Fibroblast of lung (primary cell): ENCODE measurements around the gene GOLGA5.

Source experiments
- CTCF ChIP-seq, 2 donors: IDR thresholded peaks in 1 of 2; conservative IDR thresholded peaks in 1 of 2; 1 replicate in 1 of 2; 2 replicates in 1 of 2; pipeline ENCODE4 v1.5.1; 2011 to 2012; ENCODE audit warnings: low read length in 2 of 2, control low read depth in 1 of 2, inconsistent platforms in 1 of 2, low read depth in 1 of 2, mild to moderate bottlenecking in 1 of 2
- EZH2 ChIP-seq: IDR thresholded peaks from 2 replicates; pipeline ENCODE4 v1.5.1; 2012; ENCODE audit warnings: low read length, control low read depth, mild to moderate bottlenecking; ENCODE audit errors: missing control alignments

DNA sequence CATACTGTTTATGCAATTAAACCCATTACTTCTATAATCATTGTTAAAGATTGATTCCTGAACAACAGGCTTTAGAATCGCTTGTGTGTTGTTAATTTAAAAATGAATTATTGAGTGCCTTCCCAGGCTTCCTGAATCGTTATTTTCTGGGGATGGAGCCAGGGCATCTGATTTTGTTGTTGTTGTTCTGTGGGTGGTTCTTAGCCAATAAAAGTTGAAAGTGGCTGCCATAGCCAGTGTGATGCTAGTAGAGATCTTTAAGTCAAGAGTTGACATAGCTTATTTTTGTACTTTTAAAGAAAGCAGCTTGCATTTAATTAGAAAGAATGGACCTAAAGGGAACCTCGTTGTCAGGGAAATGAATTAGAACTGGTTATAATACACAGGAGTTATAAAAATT lies 6.4 kb downstream of the GOLGA5 start:
- TF ChIP-seq CTCF (conservative IDR thresholded peaks at IDR 0.05 in 1 of 2, IDR thresholded peaks at IDR 0.05 in 1 of 2; ENCODE audit: low read depth in 1 of 2, low read length in 2 of 2), result no peak
- no peak for TF ChIP-seq EZH2
